Skeletal muscle tissue (tissue), 4 donors: Measurements from ENCODE around the gene AP1S1. TPM values are rescaled to one million over a fixed set of nuclear protein-coding genes. Genes with fewer than 3 reads are reported as not detected.
"Not testable (repeated sequence)": the region's sequence is repeated elsewhere in the genome, so short reads cannot be mapped to it uniquely, and the experiment has no call there.

Experiments
- H3K27ac ChIP-seq: one replicate; pipeline ENCODE4 v1.7.0; 2013; ENCODE audit warnings: mild to moderate bottlenecking, low read depth, low read length, inconsistent platforms
- H3K27me3 ChIP-seq, 3 donors: one replicate each; pipeline ENCODE4 v1.7.0; 2013; ENCODE audit warnings: low read length in 3 of 3; ENCODE audit not compliant: control insufficient read depth in 3 of 3, insufficient read depth in 3 of 3
- H3K36me3 ChIP-seq, 3 donors: one replicate each; pipeline ENCODE4 v1.7.0; 2013; ENCODE audit warnings: low read length in 3 of 3; ENCODE audit not compliant: control insufficient read depth in 3 of 3, insufficient read depth in 3 of 3
- H3K4me1 ChIP-seq, 3 donors: one replicate each; pipeline ENCODE4 v1.7.0; 2013; ENCODE audit warnings: low read length in 3 of 3, mild to moderate bottlenecking in 3 of 3; ENCODE audit not compliant: control insufficient read depth in 3 of 3, insufficient read depth in 3 of 3
- H3K4me3 ChIP-seq, 3 donors: one replicate each; pipeline ENCODE4 v1.7.0; 2013; ENCODE audit warnings: low read length in 3 of 3
- H3K9ac ChIP-seq, 3 donors: one replicate each; pipeline ENCODE4 v1.7.0; 2013; ENCODE audit warnings: low read length in 3 of 3, mild to moderate bottlenecking in 3 of 3, moderate library complexity in 2 of 3, low read depth in 1 of 3
- H3K9me3 ChIP-seq, 3 donors: one replicate each; pipeline ENCODE4 v1.7.0; 2013; ENCODE audit warnings: low read length in 3 of 3; ENCODE audit not compliant: control insufficient read depth in 3 of 3
- total RNA-seq: library from RNA; depleted of rRNA; stranded (reverse); fragments of >200 nt; gene quantifications from one replicate; pipeline ENCODE4 v1.2.3, GENCODE V29; 2014
- donor health status: Osteomylitis.

AP1S1 gene
- total RNA-seq, 1 donor from 2014 or later, result 27.7 TPM

- H3K27ac ChIP-seq, result no peak overlapping the region
- no peak overlapping the region for H3K4me3 ChIP-seq
- H3K27me3 ChIP-seq, result peaks cover 48 to 54% (median 52%) of the 10 kb centered on the region in 3 donors
- no peaks in the 10 kb centered on the region for H3K36me3 ChIP-seq
- no peaks in the 10 kb centered on the region for H3K9me3 ChIP-seq
- peaks cover 0 to 3% (median 0%) of the 10 kb centered on the region in 3 donors for H3K4me1 ChIP-seq
- H3K9ac ChIP-seq, result no peak overlapping the region
These were observed 25.4 kb downstream of the AP1S1 start for GRCh38 chr7:101179713-101180112.

- H3K9ac ChIP-seq, result no peak within 1 kb of the TSS
- H3K27me3 ChIP-seq, result peaks cover 44 to 54% (median 50%) of the 10 kb centered on the region in 3 donors
- peaks cover 0 to 3% (median 0%) of the 10 kb centered on the region in 3 donors for H3K4me1 ChIP-seq
- H3K4me3 ChIP-seq, result no peak within 1 kb of the TSS
- no peaks in the 10 kb centered on the region for H3K9me3 ChIP-seq
- H3K36me3 ChIP-seq, result no peaks in the 10 kb centered on the region
- H3K27ac ChIP-seq, result no peak within 1 kb of the TSS
These were observed 26.0 kb downstream of the AP1S1 start, which contains the start of gene NAT16 for GRCh38 chr7:101180130-101180755. Gene NAT16, minus strand, starts transcription at chr7:101180293. Its CDS starts 5,486 bp downstream, at chr7:101174807.

GRCh38 chr7:101185258-101185839, 31.1 kb downstream of the AP1S1 start:
- Histone ChIP-seq H3K36me3 (no peaks in the 10 kb centered on the region), H3K4me1 (peaks cover 0 to 3% (median 0%) of the 10 kb centered on the region in 3 donors), H3K27me3 (peaks cover 7 to 14% (median 9%) of the 10 kb centered on the region in 3 donors), H3K4me3 (no peak overlapping the region), H3K27ac (no peak overlapping the region), H3K9me3 (no peaks in the 10 kb centered on the region), H3K9ac (no peak overlapping the region)

- H3K27me3 ChIP-seq, result peaks cover 0 to 6% (median 3%) of the 10 kb centered on the region in 3 donors
These were observed 31.9 kb downstream of the AP1S1 start for GRCh38 chr7:101186194-101186593.

GRCh38 chr7:101186844-101187428, 32.7 kb downstream of the AP1S1 start:
- H3K4me1 ChIP-seq, result peaks cover 0 to 3% (median 0%) of the 10 kb centered on the region in 3 donors
- H3K27ac ChIP-seq, result no peak overlapping the region
- H3K27me3 ChIP-seq, result peaks cover 0 to 6% (median 3%) of the 10 kb centered on the region in 3 donors
- no peaks in the 10 kb centered on the region for H3K36me3 ChIP-seq
- H3K9ac ChIP-seq, result no peak overlapping the region
- H3K4me3 ChIP-seq, result no peak overlapping the region
- H3K9me3 ChIP-seq, result no peaks in the 10 kb centered on the region

More at GRCh38 chr7:101186194-101186593, 31.9 kb downstream of the AP1S1 start:
- Histone ChIP-seq H3K36me3 (no peaks in the 10 kb centered on the region), H3K4me1 (peaks cover 0 to 3% (median 0%) of the 10 kb centered on the region in 3 donors), H3K9ac (no peak overlapping the region), H3K9me3 (no peaks in the 10 kb centered on the region), H3K27ac (no peak overlapping the region), H3K4me3 (no peak overlapping the region)

GRCh38 chr7:101189109-101189508, 34.8 kb downstream of the AP1S1 start:
- Histone ChIP-seq H3K4me3 (no peak overlapping the region), H3K9me3 (no peaks in the 10 kb centered on the region), H3K27ac (no peak overlapping the region), H3K36me3 (no peaks in the 10 kb centered on the region), H3K27me3 (peaks cover 5 to 6% (median 6%) of the 10 kb centered on the region in 3 donors), H3K9ac (no peak overlapping the region), H3K4me1 (no peaks in the 10 kb centered on the region)

GRCh38 chr7:101195884-101196283, 41.6 kb downstream of the AP1S1 start:
- no peak overlapping the region for H3K9ac ChIP-seq
- peaks cover 25 to 33% (median 25%) of the 10 kb centered on the region in 3 donors for H3K27me3 ChIP-seq
- no peak overlapping the region for H3K4me3 ChIP-seq
- no peaks in the 10 kb centered on the region for H3K4me1 ChIP-seq
- H3K9me3 ChIP-seq, result no peaks in the 10 kb centered on the region
- H3K36me3 ChIP-seq, result no peaks in the 10 kb centered on the region
- H3K27ac ChIP-seq, result no peak overlapping the region

GRCh38 chr7:101197991-101198390, 43.7 kb downstream of the AP1S1 start:
- H3K27me3 ChIP-seq, result peaks cover 44 to 49% (median 45%) of the 10 kb centered on the region in 3 donors
- no peak overlapping the region for H3K9ac ChIP-seq
- no peak overlapping the region for H3K27ac ChIP-seq
- H3K9me3 ChIP-seq, result no peaks in the 10 kb centered on the region
- H3K4me1 ChIP-seq, result peaks cover 0 to 8% (median 2%) of the 10 kb centered on the region in 3 donors
- H3K36me3 ChIP-seq, result no peaks in the 10 kb centered on the region
- no peak overlapping the region for H3K4me3 ChIP-seq

- Histone ChIP-seq H3K4me1 (peaks cover 0 to 8% (median 2%) of the 10 kb centered on the region in 3 donors), H3K4me3 (no peak overlapping the region), H3K27me3 (peaks cover 48 to 54% (median 50%) of the 10 kb centered on the region in 3 donors), H3K9me3 (no peaks in the 10 kb centered on the region), H3K9ac (no peak overlapping the region), H3K36me3 (no peaks in the 10 kb centered on the region), H3K27ac (no peak overlapping the region)
These were observed 44.2 kb downstream of the AP1S1 start for GRCh38 chr7:101198476-101198875.

GRCh38 chr7:101199522-101199921, 45.2 kb downstream of the AP1S1 start:
- H3K36me3 ChIP-seq, H3K4me1 ChIP-seq: not testable (repeated sequence)
- H3K27me3 ChIP-seq, result peaks cover 47 to 55% (median 50%) of the 10 kb centered on the region in 3 donors

More at GRCh38 chr7:101199522-101199921, 45.2 kb downstream of the AP1S1 start:
- H3K9me3 ChIP-seq, H3K27ac ChIP-seq, H3K9ac ChIP-seq, H3K4me3 ChIP-seq: not testable (repeated sequence)
